ENCODE data around the gene ITPR1.

DNA sequence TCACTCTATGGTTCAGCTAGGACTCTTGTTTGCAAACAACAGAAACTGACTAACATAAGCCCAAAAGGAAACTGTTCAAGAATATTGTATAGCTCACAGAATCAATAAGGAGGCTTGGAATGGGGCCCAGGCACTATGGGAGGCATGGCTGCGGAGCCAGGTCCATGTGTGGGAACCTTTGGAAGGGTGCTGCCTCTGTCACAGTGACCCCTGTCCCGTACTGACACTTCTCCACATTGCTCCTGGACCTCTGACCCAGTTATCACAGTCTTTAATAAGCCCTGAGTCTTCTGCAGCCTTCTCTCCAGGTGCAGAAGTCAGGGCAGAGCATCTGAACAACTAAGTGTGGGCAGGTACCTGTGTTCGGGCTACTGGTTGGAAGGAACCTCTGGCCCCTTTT lies 121.8 kb downstream of the ITPR1 start:
- no peak for TF ChIP-seq SUZ12 (IDR thresholded peaks at IDR 0.05; ENCODE audit: extremely low read depth, insufficient read depth, insufficient read length)
- TF ChIP-seq YY1 (IDR thresholded peaks at IDR 0.05; ENCODE audit: insufficient read depth, insufficient read length), result no peak
- no peak for TF ChIP-seq ZNF274 (IDR thresholded peaks at IDR 0.05; ENCODE audit: low read depth, low read length)
